SK-N-SH (cell line): ENCODE measurements around the gene CAPN5. TPM values are rescaled to one million over a fixed set of nuclear protein-coding genes. Genes with fewer than 3 reads are reported as not detected.

Source experiments
- CTCF ChIA-PET: fragments of 300-600, 350-600 bp; formaldehyde crosslinking; extraction: SDS; loops from one replicate; lab custom pipeline; 2021; lab: Yijun Ruan, JAX
- POLR2A ChIA-PET: fragments of 350-600 bp; sonication (Branson Sonifier 250); formaldehyde crosslinking; extraction: SDS; loops from one replicate; lab custom pipeline; 2020; ENCODE audit warnings: antibody characterized with exemption, inconsistent platforms; lab: Yijun Ruan, JAX
- DNase-seq: peaks from one replicate; pipeline ENCODE4 v3.0.0; 2012
- H2AFZ ChIP-seq: fragments of 200-600 bp; sonication (generic); 2 replicates; pipeline ENCODE4 v1.8.1; 2016; ENCODE audit warnings: antibody characterized with exemption, mild to moderate bottlenecking, low read depth
- H3F3A ChIP-seq: fragments of 200-600 bp; sonication (generic); replicated peaks from 2 replicates; pipeline ENCODE3; 2016; ENCODE audit warnings: antibody characterized with exemption, mild to moderate bottlenecking; ENCODE audit not compliant: insufficient read depth
- H3K27ac ChIP-seq, 2 experiments: fragments of 200-500 bp in 1 of 2; fragments of 200-600 bp in 1 of 2; sonication (Bioruptor generic) in 1 of 2; sonication (generic), shearing (Covaris generic) in 1 of 2; 2 replicates each; pipeline versions ENCODE4 v1.5.1 to v1.6.1; 2014 to 2016; ENCODE audit warnings: low read depth in 2 of 2, inconsistent platforms in 1 of 2, low read length in 1 of 2, mild to moderate bottlenecking in 1 of 2, mixed read lengths in 1 of 2
- H3K27me3 ChIP-seq: fragments of 200-600 bp; sonication (generic), shearing (Covaris generic); 2 replicates; pipeline ENCODE4 v1.6.1; 2016; ENCODE audit warnings: mixed run types; ENCODE audit not compliant: insufficient read depth
- H3K36me3 ChIP-seq, 2 experiments: fragments of 200-500 bp in 1 of 2; fragments of 200-600 bp in 1 of 2; sonication (Bioruptor generic) in 1 of 2; sonication (generic) in 1 of 2; replicated peaks in 1 of 2; 2 replicates each; pipeline versions ENCODE3 to v1.5.1; 2014 to 2016; ENCODE audit warnings: low read length in 1 of 2, mild to moderate bottlenecking in 1 of 2; ENCODE audit not compliant: insufficient read depth in 2 of 2, control insufficient read depth in 1 of 2
- H3K4me1 ChIP-seq, 2 experiments: fragments of 200-500 bp in 1 of 2; fragments of 200-600 bp in 1 of 2; sonication (Bioruptor generic) in 1 of 2; sonication (generic), shearing (Covaris generic) in 1 of 2; 2 replicates each; pipeline versions ENCODE4 v1.5.1 to v1.6.1; 2014 to 2016; ENCODE audit warnings: low read depth in 1 of 2, low read length in 1 of 2, mixed run types in 1 of 2; ENCODE audit not compliant: insufficient read depth in 2 of 2, control insufficient read depth in 1 of 2
- H3K4me2 ChIP-seq: fragments of 200-600 bp; sonication (generic), shearing (Covaris generic); 2 replicates; pipeline ENCODE4 v1.6.1; 2017; ENCODE audit warnings: mixed run types
- H3K4me3 ChIP-seq, 2 experiments: fragments of 200-500 bp in 1 of 2; fragments of 200-600 bp in 1 of 2; sonication (Bioruptor generic) in 1 of 2; sonication (generic), shearing (Covaris generic) in 1 of 2; 2 replicates each; pipeline versions ENCODE4 v1.5.1 to v1.8.1; 2014 to 2016; ENCODE audit warnings: low read depth in 2 of 2, inconsistent platforms in 1 of 2, low read length in 1 of 2, mild to moderate bottlenecking in 1 of 2, mixed read lengths in 1 of 2, moderate library complexity in 1 of 2
- H3K79me2 ChIP-seq: fragments of 200-600 bp; sonication (generic); 2 replicates; pipeline ENCODE4 v1.8.1; 2017; ENCODE audit warnings: mild to moderate bottlenecking; ENCODE audit not compliant: insufficient read depth
- H3K9ac ChIP-seq: fragments of 200-600 bp; sonication (generic); 2 replicates; pipeline ENCODE4 v1.6.1; 2017; ENCODE audit warnings: mixed run types
- H3K9me2 ChIP-seq: fragments of 200-600 bp; sonication (generic); 2 replicates; pipeline ENCODE4 v1.6.1; 2017; ENCODE audit warnings: mixed run types
- H3K9me3 ChIP-seq: fragments of 200-600 bp; sonication (generic); 2 replicates; pipeline ENCODE4 v1.6.1; 2017; ENCODE audit warnings: mixed run types, mild to moderate bottlenecking, moderate library complexity
- H4K20me1 ChIP-seq: fragments of 200-600 bp; sonication (generic); 2 replicates; pipeline ENCODE4 v1.6.1; 2017; ENCODE audit warnings: mild to moderate bottlenecking, mixed run types; ENCODE audit not compliant: insufficient read depth
- CHD2 ChIP-seq: fragments of 150-350 bp; IDR thresholded peaks from 2 replicates; pipeline ENCODE4 v1.6.1; 2018; ENCODE audit warnings: low read length; ENCODE audit not compliant: partially characterized antibody
- ELF1 ChIP-seq: IDR thresholded peaks from 2 replicates; pipeline ENCODE4 v1.4.0; 2012
- EP300 ChIP-seq, 2 experiments: IDR thresholded peaks; 2 replicates each; pipeline versions ENCODE4 v1.4.0 to v1.6.1; 2012; ENCODE audit warnings: borderline replicate concordance in 1 of 2, low read depth in 1 of 2, low read length in 1 of 2
- EZH2phosphoT487 ChIP-seq: fragments of 200-600 bp; sonication (generic); IDR thresholded peaks from 2 replicates; pipeline ENCODE4 v1.6.1; 2017; ENCODE audit warnings: low read depth, mixed run types, mild to moderate bottlenecking, antibody characterized with exemption, moderate library complexity, borderline replicate concordance
- FOXJ3 ChIP-seq: sonication (generic); formaldehyde crosslinking; IDR thresholded peaks from 2 replicates; pipeline ENCODE4 v1.5.1; 2020; ENCODE audit warnings: mild to moderate bottlenecking, missing genetic modification reagents
- FOXM1 ChIP-seq: IDR thresholded peaks from 2 replicates; pipeline ENCODE4 v1.4.0; 2012; ENCODE audit warnings: low read depth, mild to moderate bottlenecking
- IRF3 ChIP-seq: fragments of 150-350 bp; IDR thresholded peaks from 2 replicates; pipeline ENCODE4 v1.6.1; 2016; ENCODE audit warnings: mild to moderate bottlenecking, low read depth, low read length
- JUND ChIP-seq: IDR thresholded peaks from 2 replicates; pipeline ENCODE4 v1.4.0; 2012
- MEF2A ChIP-seq: IDR thresholded peaks from 2 replicates; pipeline ENCODE4 v1.4.0; 2012; ENCODE audit warnings: low read depth, borderline replicate concordance
- POLR2AphosphoS5 ChIP-seq: IDR thresholded peaks from 2 replicates; pipeline ENCODE4 v1.6.1; 2012; ENCODE audit warnings: low read depth, low read length
- RAD21 ChIP-seq: IDR thresholded peaks from 2 replicates; pipeline ENCODE4 v1.6.1; 2012; ENCODE audit warnings: mild to moderate bottlenecking, low read length
- RFX5 ChIP-seq: IDR thresholded peaks from 2 replicates; pipeline ENCODE4 v1.6.1; 2012; ENCODE audit warnings: mild to moderate bottlenecking, improper control_type of control experiment, low read length
- TCF12 ChIP-seq: IDR thresholded peaks from 2 replicates; pipeline ENCODE4 v1.4.0; 2012
- WGBS: methylation state at CpG from one replicate; pipeline ENCODE4 v1.1.6; 2017; ENCODE audit warnings: low lambda C conversion rate; 5-methylcytosine and 5-hydroxymethylcytosine counted together
- polyA plus RNA-seq, 3 experiments: library from polyadenylated mRNA; depleted of rRNA; stranded (reverse); fragments of >200 nt; gene quantifications; 2 replicates each; pipeline ENCODE4 v1.2.3, GENCODE V29; 2012
- TF ChIP-seq, protein P1 (sequence below): IDR thresholded peaks from 2 replicates; pipeline ENCODE4 v1.6.1; 2012; ENCODE audit warnings: mild to moderate bottlenecking, low read depth, low read length, moderate library complexity
- TF ChIP-seq, protein P2 (sequence below): IDR thresholded peaks from 2 replicates; pipeline ENCODE4 v1.4.0; 2012; ENCODE audit warnings: low read depth, borderline replicate concordance

Gene CAPN5
- polyA plus RNA-seq, 1 of the 3 experiments (the other 2 are of a cell fraction), result 33.1 TPM

GRCh38 chr11:77167111-77167626 lies 100.4 kb downstream of the CAPN5 start:
- H3F3A ChIP-seq, result no peaks in the 10 kb centered on the region
- no peak overlapping the region for H2AFZ ChIP-seq
- no peak overlapping the region for H3K4me2 ChIP-seq
- no peak overlapping the region for H3K27ac ChIP-seq
- no peaks in the 10 kb centered on the region for H3K9me2 ChIP-seq
- POLR2A ChIA-PET, result no interaction called here
- DNase-seq, result no peak
- H3K79me2 ChIP-seq, result no peaks in the 10 kb centered on the region
- TF ChIP-seq RAD21, result no peak
- TF ChIP-seq EP300 (IDR thresholded peaks at IDR 0.05; ENCODE audit: borderline replicate concordance in 1 of 2, low read depth in 1 of 2, low read length in 1 of 2), result no peak
- no peak for TF ChIP-seq POLR2AphosphoS5
- TF ChIP-seq FOXM1, result no peak
- no peak for TF ChIP-seq FOXJ3 (CRISPR knock-in tag)
- TF ChIP-seq ELF1, result no peak
- TF ChIP-seq MEF2A, result no peak
- TF ChIP-seq IRF3, result no peak
- no peaks in the 10 kb centered on the region for H3K36me3 ChIP-seq
- no peak overlapping the region for H3K9ac ChIP-seq
- H4K20me1 ChIP-seq, result no peaks in the 10 kb centered on the region
- CTCF ChIA-PET, result interaction anchor here (0.9 to 4.6 kb wide), 3 partner anchors 20 to 39 kb away, joined by 3 to 25 read pairs (median 16); partner anchors contain the start of gene MYO7A
- H3K4me1 ChIP-seq, result no peaks in the 10 kb centered on the region
- H3K4me3 ChIP-seq, result no peak overlapping the region
- 85% methylated on average over 5 of the region's 9 CpGs for WGBS
- no peaks in the 10 kb centered on the region for H3K9me3 ChIP-seq
- no peaks in the 10 kb centered on the region for H3K27me3 ChIP-seq

- H3K27me3 ChIP-seq, result no peaks in the 10 kb centered on the region
- H2AFZ ChIP-seq, result no peak overlapping the region
- no peaks in the 10 kb centered on the region for H3K9me3 ChIP-seq
- TF ChIP-seq TCF12 (no peak), JUND (no peak), RFX5 (no peak), EZH2phosphoT487 (no peak), IRF3 (no peak), RAD21 (no peak), FOXJ3 (CRISPR knock-in tag) (no peak), CHD2 (no peak)
- TF ChIP-seq, protein P1, sequence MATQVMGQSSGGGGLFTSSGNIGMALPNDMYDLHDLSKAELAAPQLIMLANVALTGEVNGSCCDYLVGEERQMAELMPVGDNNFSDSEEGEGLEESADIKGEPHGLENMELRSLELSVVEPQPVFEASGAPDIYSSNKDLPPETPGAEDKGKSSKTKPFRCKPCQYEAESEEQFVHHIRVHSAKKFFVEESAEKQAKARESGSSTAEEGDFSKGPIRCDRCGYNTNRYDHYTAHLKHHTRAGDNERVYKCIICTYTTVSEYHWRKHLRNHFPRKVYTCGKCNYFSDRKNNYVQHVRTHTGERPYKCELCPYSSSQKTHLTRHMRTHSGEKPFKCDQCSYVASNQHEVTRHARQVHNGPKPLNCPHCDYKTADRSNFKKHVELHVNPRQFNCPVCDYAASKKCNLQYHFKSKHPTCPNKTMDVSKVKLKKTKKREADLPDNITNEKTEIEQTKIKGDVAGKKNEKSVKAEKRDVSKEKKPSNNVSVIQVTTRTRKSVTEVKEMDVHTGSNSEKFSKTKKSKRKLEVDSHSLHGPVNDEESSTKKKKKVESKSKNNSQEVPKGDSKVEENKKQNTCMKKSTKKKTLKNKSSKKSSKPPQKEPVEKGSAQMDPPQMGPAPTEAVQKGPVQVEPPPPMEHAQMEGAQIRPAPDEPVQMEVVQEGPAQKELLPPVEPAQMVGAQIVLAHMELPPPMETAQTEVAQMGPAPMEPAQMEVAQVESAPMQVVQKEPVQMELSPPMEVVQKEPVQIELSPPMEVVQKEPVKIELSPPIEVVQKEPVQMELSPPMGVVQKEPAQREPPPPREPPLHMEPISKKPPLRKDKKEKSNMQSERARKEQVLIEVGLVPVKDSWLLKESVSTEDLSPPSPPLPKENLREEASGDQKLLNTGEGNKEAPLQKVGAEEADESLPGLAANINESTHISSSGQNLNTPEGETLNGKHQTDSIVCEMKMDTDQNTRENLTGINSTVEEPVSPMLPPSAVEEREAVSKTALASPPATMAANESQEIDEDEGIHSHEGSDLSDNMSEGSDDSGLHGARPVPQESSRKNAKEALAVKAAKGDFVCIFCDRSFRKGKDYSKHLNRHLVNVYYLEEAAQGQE, result no peak
- TF ChIP-seq, protein P2, sequence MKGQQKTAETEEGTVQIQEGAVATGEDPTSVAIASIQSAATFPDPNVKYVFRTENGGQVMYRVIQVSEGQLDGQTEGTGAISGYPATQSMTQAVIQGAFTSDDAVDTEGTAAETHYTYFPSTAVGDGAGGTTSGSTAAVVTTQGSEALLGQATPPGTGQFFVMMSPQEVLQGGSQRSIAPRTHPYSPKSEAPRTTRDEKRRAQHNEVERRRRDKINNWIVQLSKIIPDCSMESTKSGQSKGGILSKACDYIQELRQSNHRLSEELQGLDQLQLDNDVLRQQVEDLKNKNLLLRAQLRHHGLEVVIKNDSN, result no peak
- H3K4me1 ChIP-seq, result no peaks in the 10 kb centered on the region
- ChIA-PET CTCF (interaction anchor here (0.9 to 4.6 kb wide), 4 partner anchors 19 to 380 kb away, joined by 3 to 25 read pairs (median 10); partner anchors contain the start of gene MYO7A), POLR2A (no interaction called here)
- DNase-seq, result no peak
- no peaks in the 10 kb centered on the region for H3F3A ChIP-seq
- no peak overlapping the region for H3K4me2 ChIP-seq
- no peak overlapping the region for H3K27ac ChIP-seq
- H3K4me3 ChIP-seq, result no peak overlapping the region
- H3K79me2 ChIP-seq, result no peaks in the 10 kb centered on the region
- H4K20me1 ChIP-seq, result no peaks in the 10 kb centered on the region
- WGBS, result 65% methylated on average over 8 of the region's 8 CpGs
- no peak overlapping the region for H3K9ac ChIP-seq
- H3K9me2 ChIP-seq, result no peaks in the 10 kb centered on the region
- no peaks in the 10 kb centered on the region for H3K36me3 ChIP-seq
Measured at GRCh38 chr11:77167791-77168190, 101.0 kb downstream of the CAPN5 start.
